Non-pigmented ciliary epithelial cell (primary cell): ENCODE results near the gene TBL1X.

Source experiments
- DNase-seq: peaks from one replicate; pipeline ENCODE4 v3.0.0-alpha.2; 2010; ENCODE audit warnings: low read depth

TBL1X gene

GRCh38 chrX:9587642-9588041, 122.8 kb downstream of the TBL1X start:
- DNase-seq = no peak

- no peak for DNase-seq
Observed at GRCh38 chrX:9591496-9591895, 126.6 kb downstream of the TBL1X start.

- no peak for DNase-seq
Observed at GRCh38 chrX:9593756-9594155, 128.9 kb downstream of the TBL1X start.

GRCh38 chrX:9595174-9595573, 130.3 kb downstream of the TBL1X start:
- DNase-seq = no peak

GRCh38 chrX:9596837-9597236, 132.0 kb downstream of the TBL1X start:
- DNase-seq = no peak

- no peak for DNase-seq
Observed at GRCh38 chrX:9597361-9598035, 132.6 kb downstream of the TBL1X start.

GRCh38 chrX:9598344-9598743, 133.5 kb downstream of the TBL1X start:
- no peak for DNase-seq

GRCh38 chrX:9604111-9604907, 139.5 kb downstream of the TBL1X start:
- no peak for DNase-seq

- DNase-seq = no peak
Observed at GRCh38 chrX:9604908-9605306, 140.0 kb downstream of the TBL1X start.

- DNase-seq = no peak
Observed at GRCh38 chrX:9605484-9605883, 140.6 kb downstream of the TBL1X start.

GRCh38 chrX:9606971-9607370, 142.1 kb downstream of the TBL1X start:
- no peak for DNase-seq

- DNase-seq = no peak
Observed at GRCh38 chrX:9609499-9609898, 144.6 kb downstream of the TBL1X start.

- no peak for DNase-seq
Observed at GRCh38 chrX:9609987-9610386, 145.1 kb downstream of the TBL1X start.

- no peak for DNase-seq
Observed at GRCh38 chrX:9610771-9611392, 146.0 kb downstream of the TBL1X start.

- DNase-seq = no peak
Observed at GRCh38 chrX:9611436-9612145, 146.7 kb downstream of the TBL1X start.

GRCh38 chrX:9612146-9612505, 147.3 kb downstream of the TBL1X start:
- no peak for DNase-seq

GRCh38 chrX:9614016-9614415, 149.2 kb downstream of the TBL1X start:
- peak; percentile 60 for DNase-seq

- DNase-seq = no peak
Observed at GRCh38 chrX:9619133-9619532, 154.3 kb downstream of the TBL1X start.

- no peak for DNase-seq
Observed at GRCh38 chrX:9619581-9619980, 154.7 kb downstream of the TBL1X start.

GRCh38 chrX:9622128-9622527, 157.3 kb downstream of the TBL1X start:
- no peak for DNase-seq

- no peak for DNase-seq
Observed at GRCh38 chrX:9626379-9626778, 161.5 kb downstream of the TBL1X start.

- DNase-seq = no peak
Observed at GRCh38 chrX:9627922-9628321, 163.1 kb downstream of the TBL1X start.
